Neural progenitor cell (in vitro differentiated cells): ENCODE measurements around the gene CYP39A1. TPM values are rescaled to one million over a fixed set of nuclear protein-coding genes. Genes with fewer than 3 reads are reported as not detected.

Source experiments
- DNase-seq: peaks from one replicate; pipeline ENCODE4 v3.0.0-alpha.2; 2016; ENCODE audit warnings: low spot score
- H2AFZ ChIP-seq: fragments of 200-600 bp; sonication (generic); replicated peaks from 2 replicates; pipeline ENCODE4 v1.6.1; 2016; ENCODE audit warnings: antibody characterized with exemption
- H3F3A ChIP-seq: fragments of 200-600 bp; sonication (generic); 2 replicates; pipeline ENCODE4 v1.6.1; 2016; ENCODE audit warnings: antibody characterized with exemption, low read depth
- H3K27ac ChIP-seq: fragments of 200-600 bp; sonication (generic); 2 replicates; pipeline ENCODE4 v1.5.1; 2016; ENCODE audit warnings: mild to moderate bottlenecking
- H3K27me3 ChIP-seq: fragments of 200-600 bp; sonication (generic); 2 replicates; pipeline ENCODE4 v1.6.1; 2016; ENCODE audit warnings: mild to moderate bottlenecking, moderate library complexity
- H3K36me3 ChIP-seq: fragments of 200-600 bp; sonication (generic); 2 replicates; pipeline ENCODE4 v1.5.1; 2016
- H3K4me1 ChIP-seq: fragments of 200-600 bp; sonication (generic); 2 replicates; pipeline ENCODE4 v1.6.1; 2016; ENCODE audit warnings: mixed run types
- H3K4me2 ChIP-seq: fragments of 200-600 bp; sonication (generic); 2 replicates; pipeline ENCODE4 v1.6.1; 2016
- H3K4me3 ChIP-seq: fragments of 200-600 bp; sonication (generic); 2 replicates; pipeline ENCODE4 v1.5.1; 2016
- H3K79me2 ChIP-seq: fragments of 200-600 bp; sonication (generic); 2 replicates; pipeline ENCODE4 v1.6.1; 2016; ENCODE audit warnings: low read depth
- H3K9ac ChIP-seq: fragments of 200-600 bp; sonication (generic); 2 replicates; pipeline ENCODE4 v1.6.1; 2016
- H3K9me3 ChIP-seq: fragments of 200-600 bp; sonication (generic); 2 replicates; pipeline ENCODE4 v1.5.1; 2016; ENCODE audit warnings: low read depth
- H4K20me1 ChIP-seq: fragments of 200-600 bp; sonication (generic); 2 replicates; pipeline ENCODE4 v1.6.1; 2016; ENCODE audit warnings: low read depth
- H3K27ac Mint-ChIP-seq: 3 replicates; pipeline ENCODE4 v1.8.0; 2021; ENCODE audit warnings: mixed read lengths
- H3K27me3 Mint-ChIP-seq: 2 replicates; pipeline ENCODE4 v1.8.0; 2022; ENCODE audit warnings: low read depth, mild to moderate bottlenecking, inconsistent platforms, moderate library complexity, mixed read lengths; ENCODE audit not compliant: insufficient read depth
- H3K36me3 Mint-ChIP-seq: 3 replicates; pipeline ENCODE4 v1.8.0; 2021; ENCODE audit warnings: mixed read lengths
- H3K4me1 Mint-ChIP-seq: 3 replicates; pipeline ENCODE4 v1.8.0; 2021; ENCODE audit warnings: mixed read lengths
- H3K4me3 Mint-ChIP-seq: 3 replicates; pipeline ENCODE4 v1.8.0; 2021; ENCODE audit warnings: mild to moderate bottlenecking, moderate library complexity, mixed read lengths
- H3K9me3 Mint-ChIP-seq: 3 replicates; pipeline ENCODE4 v1.8.0; 2020; ENCODE audit warnings: mixed read lengths
- EZH2 ChIP-seq: fragments of 200-600 bp; sonication (generic); IDR thresholded peaks from 2 replicates; pipeline ENCODE4 v1.6.1; 2017; ENCODE audit warnings: antibody characterized with exemption, mild to moderate bottlenecking, moderate library complexity
- EZH2phosphoT487 ChIP-seq: fragments of 200-600 bp; sonication (generic); IDR thresholded peaks from 2 replicates; pipeline ENCODE4 v1.6.1; 2017; ENCODE audit warnings: antibody characterized with exemption
- total RNA-seq: library from RNA; depleted of rRNA; stranded (reverse); fragments of >200 nt; gene quantifications from 2 replicates; pipeline ENCODE4 v1.2.3, GENCODE V29; 2015; ENCODE audit warnings: low replicate concordance
- TF ChIP-seq, protein P1 (sequence below): fragments of 200-600 bp; sonication (generic); IDR thresholded peaks from 2 replicates; pipeline ENCODE4 v1.5.1; 2017; ENCODE audit warnings: antibody characterized with exemption, mild to moderate bottlenecking

The CYP39A1 gene
- total RNA-seq, 1 donor from 2014 or later, result 7.1 TPM

GRCh38 chr6:46538800-46539480 lies 113.7 kb downstream of the CYP39A1 start:
- no peaks in the 10 kb centered on the region for H3K27me3 ChIP-seq
- no peak overlapping the region for H3K4me2 ChIP-seq
- TF ChIP-seq EZH2 (no peak), EZH2phosphoT487 (no peak)
- TF ChIP-seq, protein P1, sequence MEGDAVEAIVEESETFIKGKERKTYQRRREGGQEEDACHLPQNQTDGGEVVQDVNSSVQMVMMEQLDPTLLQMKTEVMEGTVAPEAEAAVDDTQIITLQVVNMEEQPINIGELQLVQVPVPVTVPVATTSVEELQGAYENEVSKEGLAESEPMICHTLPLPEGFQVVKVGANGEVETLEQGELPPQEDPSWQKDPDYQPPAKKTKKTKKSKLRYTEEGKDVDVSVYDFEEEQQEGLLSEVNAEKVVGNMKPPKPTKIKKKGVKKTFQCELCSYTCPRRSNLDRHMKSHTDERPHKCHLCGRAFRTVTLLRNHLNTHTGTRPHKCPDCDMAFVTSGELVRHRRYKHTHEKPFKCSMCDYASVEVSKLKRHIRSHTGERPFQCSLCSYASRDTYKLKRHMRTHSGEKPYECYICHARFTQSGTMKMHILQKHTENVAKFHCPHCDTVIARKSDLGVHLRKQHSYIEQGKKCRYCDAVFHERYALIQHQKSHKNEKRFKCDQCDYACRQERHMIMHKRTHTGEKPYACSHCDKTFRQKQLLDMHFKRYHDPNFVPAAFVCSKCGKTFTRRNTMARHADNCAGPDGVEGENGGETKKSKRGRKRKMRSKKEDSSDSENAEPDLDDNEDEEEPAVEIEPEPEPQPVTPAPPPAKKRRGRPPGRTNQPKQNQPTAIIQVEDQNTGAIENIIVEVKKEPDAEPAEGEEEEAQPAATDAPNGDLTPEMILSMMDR, result no peak
- DNase-seq, result no peak
- H3K9ac ChIP-seq, result no peak overlapping the region
- Mint-ChIP-seq H3K36me3 (no peaks in the 10 kb centered on the region), H3K4me3 (no peak overlapping the region), H3K4me1 (no peaks in the 10 kb centered on the region), H3K27me3 (no peaks in the 10 kb centered on the region), H3K27ac (no peak overlapping the region), H3K9me3 (peaks cover 5% of the 10 kb centered on the region)
- H3K36me3 ChIP-seq, result no peaks in the 10 kb centered on the region
- H3K27ac ChIP-seq, result no peak overlapping the region
- no peaks in the 10 kb centered on the region for H4K20me1 ChIP-seq
- H3K79me2 ChIP-seq, result no peaks in the 10 kb centered on the region
- no peaks in the 10 kb centered on the region for H3K4me1 ChIP-seq
- H2AFZ ChIP-seq, result no peak overlapping the region
- no peak overlapping the region for H3K4me3 ChIP-seq
- H3F3A ChIP-seq, result no peaks in the 10 kb centered on the region
- no peaks in the 10 kb centered on the region for H3K9me3 ChIP-seq

DNA sequence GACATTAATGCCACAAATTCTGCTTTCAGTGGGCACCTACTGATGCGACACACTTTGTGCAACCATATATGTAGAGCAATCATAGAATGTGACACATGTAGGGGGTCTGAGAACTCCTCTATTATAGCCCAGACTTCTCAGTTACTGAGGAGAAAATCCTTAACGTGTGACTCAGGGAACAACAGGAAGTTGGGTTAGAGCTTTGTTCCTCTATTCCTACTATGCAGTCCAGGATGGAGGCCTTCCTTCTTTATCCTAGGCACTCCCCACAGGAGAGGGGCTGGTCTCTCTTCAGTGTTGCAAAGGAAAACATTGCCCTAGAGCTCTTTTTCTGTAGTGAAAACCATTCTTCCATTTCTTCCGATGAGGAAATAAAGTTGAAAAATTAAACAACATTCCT lies 121.7 kb downstream of the CYP39A1 start:
- Histone ChIP-seq H3K9me3 (no peaks in the 10 kb centered on the region), H3K9ac (no peak overlapping the region), H3K4me3 (no peak overlapping the region), H3K4me2 (no peak overlapping the region), H2AFZ (peak overlapping the region; percentile 70), H3K36me3 (no peaks in the 10 kb centered on the region), H4K20me1 (no peaks in the 10 kb centered on the region), H3K4me1 (no peaks in the 10 kb centered on the region), H3F3A (no peaks in the 10 kb centered on the region), H3K27ac (no peak overlapping the region), H3K27me3 (no peaks in the 10 kb centered on the region), H3K79me2 (no peaks in the 10 kb centered on the region)
- no peak overlapping the region for H3K4me3 Mint-ChIP-seq
- no peak overlapping the region for H3K27ac Mint-ChIP-seq
- no peak for DNase-seq
- H3K4me1 Mint-ChIP-seq, result no peaks in the 10 kb centered on the region
- peaks cover 5% of the 10 kb centered on the region for H3K27me3 Mint-ChIP-seq
- no peaks in the 10 kb centered on the region for H3K9me3 Mint-ChIP-seq
- no peaks in the 10 kb centered on the region for H3K36me3 Mint-ChIP-seq
- TF ChIP-seq EZH2phosphoT487 (no peak), EZH2 (no peak)
- TF ChIP-seq, protein P1, result no peak

DNA sequence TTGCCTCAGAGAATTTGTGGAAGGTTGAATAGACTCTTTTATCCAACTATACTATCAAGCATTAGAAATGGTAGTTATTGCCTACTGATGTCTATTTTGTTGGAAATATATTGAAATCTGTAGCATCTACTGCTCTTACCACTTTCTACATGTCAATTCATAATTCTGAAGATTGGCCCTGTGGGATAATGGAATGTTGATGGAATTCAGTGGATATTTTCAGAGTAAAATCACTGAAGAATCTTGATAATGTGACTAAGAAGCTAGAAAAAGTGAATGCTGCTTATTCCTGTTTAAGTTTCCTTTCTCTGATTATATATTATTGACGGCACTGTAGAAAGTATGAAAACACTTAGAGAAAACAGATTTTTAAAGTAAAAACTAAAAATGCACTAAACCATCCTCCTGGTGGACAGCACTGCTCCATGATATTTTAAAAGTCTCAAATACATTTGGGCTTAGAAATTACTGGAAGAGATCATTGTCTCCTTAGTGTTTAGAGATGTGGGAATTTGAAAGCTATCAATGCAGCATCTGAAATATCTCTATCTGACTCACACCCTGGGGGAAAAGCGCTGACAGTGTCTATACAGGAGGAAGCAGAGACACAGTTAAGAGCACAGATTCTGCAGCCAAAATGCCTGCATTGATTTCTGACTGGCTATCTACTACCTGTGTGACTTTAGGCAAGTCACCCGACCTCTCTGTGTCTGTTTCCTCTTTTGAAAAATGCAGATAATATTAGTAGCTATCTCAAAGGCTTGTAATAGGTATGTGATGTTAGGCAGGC lies 123.5 kb downstream of the CYP39A1 start:
- Histone ChIP-seq H3K4me3 (no peak overlapping the region), H3K9ac (no peak overlapping the region), H3K36me3 (no peaks in the 10 kb centered on the region), H4K20me1 (no peaks in the 10 kb centered on the region), H3K9me3 (no peaks in the 10 kb centered on the region), H3F3A (no peaks in the 10 kb centered on the region), H3K27ac (no peak overlapping the region), H3K4me1 (no peaks in the 10 kb centered on the region), H3K79me2 (no peaks in the 10 kb centered on the region), H3K4me2 (no peak overlapping the region), H2AFZ (no peak overlapping the region), H3K27me3 (no peaks in the 10 kb centered on the region)
- Mint-ChIP-seq H3K9me3 (no peaks in the 10 kb centered on the region), H3K36me3 (no peaks in the 10 kb centered on the region), H3K4me1 (no peaks in the 10 kb centered on the region), H3K4me3 (no peak overlapping the region), H3K27me3 (peaks cover 5% of the 10 kb centered on the region), H3K27ac (no peak overlapping the region)
- no peak for DNase-seq
- TF ChIP-seq, protein P1, result no peak
- no peak for TF ChIP-seq EZH2phosphoT487
- TF ChIP-seq EZH2, result no peak
